RWPE1 (cell line): ENCODE measurements around the gene MAP6D1.

ENCODE experiments used
- CTCF ChIA-PET: fragments of 350-600 bp; sonication (Branson Sonifier 250); formaldehyde crosslinking; extraction: SDS; loops from one replicate; lab custom pipeline; 2021; lab: Yijun Ruan, JAX
- POLR2A ChIA-PET: fragments of 400-600 bp; formaldehyde crosslinking; extraction: SDS; loops from one replicate; lab custom pipeline; 2020; ENCODE audit warnings: antibody characterized with exemption; ENCODE audit not compliant: low non-redundant PET; lab: Yijun Ruan, JAX
- DNase-seq: peaks from one replicate; pipeline ENCODE4 v3.0.0; 2012; ENCODE audit warnings: low spot score
- H3K27ac ChIP-seq: fragments of 450-650 bp; 2 replicates; pipeline ENCODE4 v1.5.1; 2017
- CTCF ChIP-seq: fragments of 450-650 bp; conservative IDR thresholded peaks from 2 replicates; pipeline ENCODE4 v1.5.1; 2017; ENCODE audit warnings: low read depth, mild to moderate bottlenecking

MAP6D1 gene

DNA sequence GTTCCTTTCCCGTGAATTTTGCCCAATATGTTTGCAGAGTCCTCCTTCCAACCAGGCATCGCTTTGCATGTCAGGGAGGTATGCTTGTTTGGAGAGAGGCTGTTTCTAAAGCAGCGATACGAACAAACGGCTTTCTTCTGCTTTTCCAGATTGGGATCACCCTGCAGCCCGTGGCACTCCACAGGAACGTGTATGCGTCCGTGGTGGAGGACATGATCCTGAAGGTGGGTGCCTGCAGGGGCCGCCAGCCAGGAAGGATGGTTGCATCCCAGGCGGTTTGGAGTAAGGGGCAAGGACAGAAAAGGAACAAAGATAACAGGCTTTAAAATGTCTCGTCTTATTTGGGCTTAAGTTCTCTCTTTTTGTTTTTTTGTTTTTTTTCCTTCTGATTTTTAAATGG lies 17.5 kb downstream of the MAP6D1 start:
- ChIA-PET POLR2A (no interaction called here), CTCF (no interaction called here)
- DNase-seq, result no peak

DNA sequence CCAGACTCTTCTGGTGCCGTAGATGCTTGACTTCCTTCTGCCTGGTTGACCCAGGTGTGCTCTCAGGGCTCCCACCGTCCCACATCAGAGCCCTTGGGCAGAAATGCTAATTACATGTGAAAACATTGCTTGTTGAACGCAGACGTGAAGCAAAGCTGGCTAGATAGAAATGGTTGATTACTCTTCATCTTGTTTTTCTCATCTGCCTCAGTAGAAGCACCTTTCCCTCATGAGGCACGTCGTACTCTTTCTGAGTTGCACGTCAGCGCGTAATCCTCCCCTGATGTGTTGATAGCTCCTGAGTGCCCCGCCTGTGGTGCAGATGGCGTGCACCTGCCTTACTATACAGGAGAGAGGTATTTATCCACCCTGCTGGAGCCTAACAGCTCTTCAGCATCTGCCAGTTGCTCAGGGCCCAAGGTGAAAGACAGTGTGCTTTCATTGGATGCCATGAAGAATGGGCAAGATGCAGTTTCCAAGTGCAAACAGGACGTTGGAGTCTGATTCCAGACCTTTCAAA lies 18.1 kb downstream of the MAP6D1 start:
- no peak for TF ChIP-seq CTCF
- DNase-seq, result no peak
- CTCF ChIA-PET, result no interaction called here
- no peak overlapping the region for H3K27ac ChIP-seq
- POLR2A ChIA-PET, result no interaction called here

More for the DNA sequence above, 17.5 kb downstream of the MAP6D1 start:
- no peak overlapping the region for H3K27ac ChIP-seq
- no peak for TF ChIP-seq CTCF

DNA sequence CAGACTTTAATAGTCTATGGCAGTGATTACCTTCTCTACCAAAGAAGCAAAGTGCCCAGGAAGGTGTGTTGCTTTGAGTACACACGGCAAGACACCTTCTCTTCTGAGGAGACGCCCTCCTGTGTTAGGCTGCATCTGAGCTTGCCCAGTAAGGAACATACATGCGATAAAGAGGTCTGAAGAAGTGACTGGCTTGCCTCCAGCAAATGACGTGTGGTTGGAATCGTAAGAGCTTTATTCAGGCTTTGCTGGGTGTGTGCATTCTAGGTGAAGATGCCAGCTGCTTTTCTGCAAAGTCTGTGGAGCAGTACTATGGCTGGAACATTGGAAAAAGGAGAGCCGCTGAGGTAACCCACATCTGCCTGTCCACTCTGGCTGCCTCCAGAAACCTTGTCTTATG lies 22.4 kb downstream of the MAP6D1 start:
- H3K27ac ChIP-seq, result no peak overlapping the region
- no peak for TF ChIP-seq CTCF
- CTCF ChIA-PET, result no interaction called here
- POLR2A ChIA-PET, result no interaction called here
- no peak for DNase-seq

DNA sequence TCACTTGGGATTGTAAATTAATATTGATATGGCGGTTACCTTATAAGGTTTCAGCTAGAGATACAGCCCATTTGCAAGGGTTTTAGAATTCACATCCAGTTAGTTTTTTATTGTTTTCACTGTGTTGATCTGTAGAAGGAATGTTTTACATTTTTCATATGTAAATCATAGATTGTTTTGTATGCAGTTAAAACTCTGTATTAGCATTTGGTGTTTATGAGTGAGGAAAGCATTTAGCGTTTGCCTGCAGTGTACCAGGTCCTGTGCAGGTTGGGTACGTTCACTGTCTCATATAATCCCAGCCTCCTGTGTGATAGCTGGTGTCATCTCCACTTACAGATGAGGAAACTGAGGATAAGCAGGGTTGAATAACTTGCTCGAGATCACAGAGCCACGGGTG lies 23.8 kb downstream of the MAP6D1 start:
- no peak for TF ChIP-seq CTCF
- ChIA-PET POLR2A (no interaction called here), CTCF (interaction anchor here (1.2 kb wide), 1 partner anchor 83 kb away, joined by 3 read pairs; the partner anchor contains the start of gene PARL)
- DNase-seq, result no peak
- no peak overlapping the region for H3K27ac ChIP-seq

DNA sequence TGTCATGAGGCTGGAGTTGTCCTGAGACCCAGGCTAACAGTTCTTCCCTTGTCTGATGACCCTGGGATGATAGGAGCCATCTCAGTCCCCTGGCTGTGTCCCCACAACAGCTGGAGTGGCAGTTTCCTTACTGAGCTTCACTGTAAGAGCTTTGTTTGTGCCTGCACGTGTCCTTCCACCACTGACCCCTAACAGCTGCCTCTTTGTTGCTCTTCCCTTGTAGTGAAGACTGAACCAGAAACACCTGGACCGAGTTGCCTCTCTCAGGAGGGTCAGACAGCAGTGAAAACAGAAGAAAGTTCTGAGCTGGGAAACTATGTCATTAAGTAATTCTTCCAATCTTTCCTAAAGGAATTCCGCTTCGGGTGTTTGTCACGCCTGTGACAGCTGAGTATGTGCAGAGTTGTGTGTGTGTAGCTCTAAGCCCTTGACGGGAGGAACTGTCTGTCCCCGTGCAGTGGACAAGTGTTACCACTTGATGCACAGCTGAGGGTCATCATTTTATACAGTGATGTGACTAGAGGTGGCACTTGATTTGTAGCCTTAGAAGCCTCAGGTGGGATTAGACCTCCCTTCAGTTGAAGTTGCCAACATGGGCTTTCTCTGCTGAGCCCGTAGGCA lies 25.0 kb downstream of the MAP6D1 start:
- ChIA-PET CTCF (interaction anchor here (0.6 to 0.9 kb wide), 2 partner anchors 11 to 331 kb away, joined by 3 to 4 read pairs; no protein-coding TSS in a partner anchor), POLR2A (no interaction called here)
- H3K27ac ChIP-seq, result no peak overlapping the region
- TF ChIP-seq CTCF, result no peak
- DNase-seq, result no peak

DNA sequence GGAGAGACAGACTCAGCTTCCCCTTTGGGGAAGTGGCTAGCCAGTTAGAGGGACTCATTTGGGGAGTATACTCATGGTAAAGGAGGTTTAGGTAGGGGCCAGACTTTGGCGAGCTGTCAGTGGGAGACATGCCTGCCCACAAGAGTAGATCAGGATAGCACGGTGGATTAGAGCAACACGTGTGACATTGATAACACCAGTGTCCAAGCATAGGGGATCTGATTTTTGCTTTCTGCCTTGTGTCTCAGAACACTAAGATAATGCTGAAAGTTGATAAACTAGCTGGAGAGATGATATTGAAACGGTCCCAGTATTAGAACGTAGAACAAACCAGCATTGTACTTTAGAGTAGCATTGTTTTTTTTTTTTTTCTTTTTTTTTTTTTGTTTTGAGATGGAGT lies 25.9 kb downstream of the MAP6D1 start:
- ChIA-PET POLR2A (no interaction called here), CTCF (interaction anchor here (0.6 kb wide), 2 partner anchors 21 to 32 kb away, joined by 3 read pairs; no protein-coding TSS in a partner anchor)
- no peak for DNase-seq
- no peak for TF ChIP-seq CTCF
- H3K27ac ChIP-seq, result no peak overlapping the region
